WTC11 (cell line): ENCODE measurements around the gene TAL1. TPM values are rescaled to one million over a fixed set of nuclear protein-coding genes. Genes with fewer than 3 reads are reported as not detected.

Source experiments
- ATAC-seq: fragments of 200-7000 bp; cut with Tn5 transposase; 2 replicates; pipeline ENCODE4 v1.10.0; 2021; ENCODE audit warnings: mild to moderate bottlenecking, moderate library complexity
- CTCF ChIA-PET: fragments of 300-600 bp; sonication (Branson Sonifier 250); formaldehyde crosslinking; loops from one replicate; lab custom pipeline; 2021; ENCODE audit warnings: antibody characterized with exemption; lab: Charles Lee
- POLR2A ChIA-PET: fragments of 350-600 bp; sonication (Branson Sonifier 250); formaldehyde crosslinking; loops from one replicate; lab custom pipeline; 2021; ENCODE audit warnings: antibody characterized with exemption; lab: Charles Lee
- DNase-seq: peaks from one replicate; pipeline ENCODE4 v3.0.0; 2021; ENCODE audit warnings: low spot score
- H3K27ac Mint-ChIP-seq: 2 replicates; pipeline ENCODE4 v1.8.0; 2021; ENCODE audit warnings: mixed read lengths
- H3K27me3 Mint-ChIP-seq: 2 replicates; pipeline ENCODE4 v1.8.0; 2021; ENCODE audit warnings: low read depth, mild to moderate bottlenecking, moderate library complexity, mixed read lengths
- H3K36me3 Mint-ChIP-seq: 2 replicates; pipeline ENCODE4 v1.8.0; 2021; ENCODE audit warnings: mixed read lengths
- H3K4me1 Mint-ChIP-seq: 2 replicates; pipeline ENCODE4 v1.8.0; 2022; ENCODE audit warnings: mixed read lengths
- H3K4me3 Mint-ChIP-seq: 2 replicates; pipeline ENCODE4 v1.8.0; 2021; ENCODE audit warnings: mild to moderate bottlenecking, moderate library complexity, mixed read lengths
- H3K9me3 Mint-ChIP-seq: 2 replicates; pipeline ENCODE4 v1.8.0; 2021; ENCODE audit warnings: mixed read lengths
- ATF1 ChIP-seq: sonication (generic); formaldehyde crosslinking; IDR thresholded peaks from 2 replicates; pipeline ENCODE4 v1.8.1; 2023; ENCODE audit warnings: mild to moderate bottlenecking, moderate library complexity, missing genetic modification reagents
- CBFB ChIP-seq: sonication (generic); formaldehyde crosslinking; IDR thresholded peaks from 2 replicates; pipeline ENCODE4 v1.8.1; 2022; ENCODE audit warnings: mild to moderate bottlenecking, low read depth, missing genetic modification reagents
- ETV6 ChIP-seq: sonication (generic); formaldehyde crosslinking; IDR thresholded peaks from 2 replicates; pipeline ENCODE4 v1.8.1; 2022; ENCODE audit warnings: mild to moderate bottlenecking, missing genetic modification reagents
- GABPB1 ChIP-seq: sonication (generic); formaldehyde crosslinking; IDR thresholded peaks from 2 replicates; pipeline ENCODE4 v1.8.1; 2023; ENCODE audit warnings: mild to moderate bottlenecking, missing genetic modification reagents
- IRF1 ChIP-seq: sonication (generic); formaldehyde crosslinking; IDR thresholded peaks from 2 replicates; pipeline ENCODE4 v1.8.0; 2023; ENCODE audit warnings: missing genetic modification reagents
- IRF2 ChIP-seq: sonication (generic); formaldehyde crosslinking; IDR thresholded peaks from 2 replicates; pipeline ENCODE4 v1.8.0; 2022; ENCODE audit warnings: low read depth, missing genetic modification reagents, borderline replicate concordance
- NFE2L1 ChIP-seq: sonication (generic); formaldehyde crosslinking; IDR thresholded peaks from 2 replicates; pipeline ENCODE4 v1.8.1; 2023; ENCODE audit warnings: missing genetic modification reagents
- PREB ChIP-seq: sonication (generic); formaldehyde crosslinking; IDR thresholded peaks from 2 replicates; pipeline ENCODE4 v1.8.1; 2022; ENCODE audit warnings: mild to moderate bottlenecking, missing genetic modification reagents, moderate library complexity, borderline replicate concordance
- PRRX2 ChIP-seq: fragments of 250-450 bp; sonication (Bioruptor Pico); IDR thresholded peaks from 2 replicates; pipeline ENCODE4 v1.8.0; 2021; ENCODE audit warnings: mild to moderate bottlenecking
- SOX15 ChIP-seq: fragments of 250-450 bp; sonication (Bioruptor Pico); IDR thresholded peaks from 2 replicates; pipeline ENCODE4 v1.9.0; 2021; ENCODE audit warnings: mild to moderate bottlenecking
- ZNF232 ChIP-seq: sonication (generic); formaldehyde crosslinking; IDR thresholded peaks from 2 replicates; pipeline ENCODE4 v1.8.0; 2022; ENCODE audit warnings: mild to moderate bottlenecking, missing genetic modification reagents
- ZNF317 ChIP-seq: sonication (generic); formaldehyde crosslinking; IDR thresholded peaks from 2 replicates; pipeline ENCODE4 v1.8.1; 2023; ENCODE audit warnings: low read depth, mild to moderate bottlenecking, moderate library complexity, missing genetic modification reagents, borderline replicate concordance
- ZNF671 ChIP-seq: fragments of 250-450 bp; sonication (Bioruptor Pico); IDR thresholded peaks from 2 replicates; pipeline ENCODE4 v1.8.0; 2021; ENCODE audit warnings: mild to moderate bottlenecking
- total RNA-seq: library from RNA; stranded (reverse); gene quantifications from 3 replicates; pipeline ENCODE4 v1.2.3, GENCODE V29; 2021
- TF ChIP-seq, protein P1 (sequence below): sonication (generic); formaldehyde crosslinking; IDR thresholded peaks from 2 replicates; pipeline ENCODE4 v1.8.1; 2023; ENCODE audit warnings: mild to moderate bottlenecking, missing genetic modification reagents, moderate library complexity
- TF ChIP-seq, protein P2 (sequence below): sonication (generic); formaldehyde crosslinking; IDR thresholded peaks from 2 replicates; pipeline ENCODE4 v1.8.0; 2023; ENCODE audit warnings: mild to moderate bottlenecking, missing genetic modification reagents
- TF ChIP-seq, protein P3 (sequence below): sonication (generic); formaldehyde crosslinking; IDR thresholded peaks from 2 replicates; pipeline ENCODE4 v1.8.0; 2022; ENCODE audit warnings: mild to moderate bottlenecking, missing genetic modification reagents
- TF ChIP-seq, protein P4 (sequence below): sonication (generic); formaldehyde crosslinking; IDR thresholded peaks from 2 replicates; pipeline ENCODE4 v1.8.1; 2022; ENCODE audit warnings: low read depth, mild to moderate bottlenecking, moderate library complexity, missing genetic modification reagents, borderline replicate concordance
- TF ChIP-seq, protein P5 (sequence below): sonication (generic); formaldehyde crosslinking; IDR thresholded peaks from 2 replicates; pipeline ENCODE4 v1.8.1; 2023; ENCODE audit warnings: mild to moderate bottlenecking, missing genetic modification reagents
- TF ChIP-seq, protein P6 (sequence below): sonication (generic); formaldehyde crosslinking; conservative IDR thresholded peaks from 2 replicates; pipeline ENCODE4 v1.8.1; 2023; ENCODE audit warnings: mild to moderate bottlenecking, low read depth, missing genetic modification reagents, moderate library complexity

TAL1 gene
- total RNA-seq, 1 experiment from 2014 or later = 0.63 TPM

GRCh38 chr1:47187231-47187925 is 44.6 kb downstream of the TAL1 start:
- Mint-ChIP-seq H3K4me1 (peaks cover 19% of the 10 kb centered on the region), H3K27me3 (peaks cover 22% of the 10 kb centered on the region), H3K36me3 (no peaks in the 10 kb centered on the region), H3K27ac (no peak overlapping the region), H3K9me3 (no peaks in the 10 kb centered on the region), H3K4me3 (no peak overlapping the region)
- ATAC-seq (no peak), DNase-seq (no peak)
- TF ChIP-seq, protein P1, sequence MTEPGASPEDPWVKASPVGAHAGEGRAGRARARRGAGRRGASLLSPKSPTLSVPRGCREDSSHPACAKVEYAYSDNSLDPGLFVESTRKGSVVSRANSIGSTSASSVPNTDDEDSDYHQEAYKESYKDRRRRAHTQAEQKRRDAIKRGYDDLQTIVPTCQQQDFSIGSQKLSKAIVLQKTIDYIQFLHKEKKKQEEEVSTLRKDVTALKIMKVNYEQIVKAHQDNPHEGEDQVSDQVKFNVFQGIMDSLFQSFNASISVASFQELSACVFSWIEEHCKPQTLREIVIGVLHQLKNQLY (CRISPR knock-in tag) = no peak
- TF ChIP-seq CBFB (CRISPR knock-in tag) (no peak), ATF1 (CRISPR knock-in tag) (no peak), SOX15 (no peak), NFE2L1 (no peak), IRF1 (CRISPR knock-in tag) (no peak), GABPB1 (CRISPR knock-in tag) (no peak), ZNF317 (CRISPR knock-in tag) (no peak), ZNF671 (CRISPR knock-in tag) (no peak), PRRX2 (no peak), IRF2 (CRISPR knock-in tag) (no peak), ZNF232 (CRISPR knock-in tag) (no peak), PREB (CRISPR knock-in tag) (no peak), ETV6 (CRISPR knock-in tag) (no peak)
- TF ChIP-seq, protein P2, sequence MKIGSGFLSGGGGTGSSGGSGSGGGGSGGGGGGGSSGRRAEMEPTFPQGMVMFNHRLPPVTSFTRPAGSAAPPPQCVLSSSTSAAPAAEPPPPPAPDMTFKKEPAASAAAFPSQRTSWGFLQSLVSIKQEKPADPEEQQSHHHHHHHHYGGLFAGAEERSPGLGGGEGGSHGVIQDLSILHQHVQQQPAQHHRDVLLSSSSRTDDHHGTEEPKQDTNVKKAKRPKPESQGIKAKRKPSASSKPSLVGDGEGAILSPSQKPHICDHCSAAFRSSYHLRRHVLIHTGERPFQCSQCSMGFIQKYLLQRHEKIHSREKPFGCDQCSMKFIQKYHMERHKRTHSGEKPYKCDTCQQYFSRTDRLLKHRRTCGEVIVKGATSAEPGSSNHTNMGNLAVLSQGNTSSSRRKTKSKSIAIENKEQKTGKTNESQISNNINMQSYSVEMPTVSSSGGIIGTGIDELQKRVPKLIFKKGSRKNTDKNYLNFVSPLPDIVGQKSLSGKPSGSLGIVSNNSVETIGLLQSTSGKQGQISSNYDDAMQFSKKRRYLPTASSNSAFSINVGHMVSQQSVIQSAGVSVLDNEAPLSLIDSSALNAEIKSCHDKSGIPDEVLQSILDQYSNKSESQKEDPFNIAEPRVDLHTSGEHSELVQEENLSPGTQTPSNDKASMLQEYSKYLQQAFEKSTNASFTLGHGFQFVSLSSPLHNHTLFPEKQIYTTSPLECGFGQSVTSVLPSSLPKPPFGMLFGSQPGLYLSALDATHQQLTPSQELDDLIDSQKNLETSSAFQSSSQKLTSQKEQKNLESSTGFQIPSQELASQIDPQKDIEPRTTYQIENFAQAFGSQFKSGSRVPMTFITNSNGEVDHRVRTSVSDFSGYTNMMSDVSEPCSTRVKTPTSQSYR (CRISPR knock-in tag) = no peak
- TF ChIP-seq, protein P3, sequence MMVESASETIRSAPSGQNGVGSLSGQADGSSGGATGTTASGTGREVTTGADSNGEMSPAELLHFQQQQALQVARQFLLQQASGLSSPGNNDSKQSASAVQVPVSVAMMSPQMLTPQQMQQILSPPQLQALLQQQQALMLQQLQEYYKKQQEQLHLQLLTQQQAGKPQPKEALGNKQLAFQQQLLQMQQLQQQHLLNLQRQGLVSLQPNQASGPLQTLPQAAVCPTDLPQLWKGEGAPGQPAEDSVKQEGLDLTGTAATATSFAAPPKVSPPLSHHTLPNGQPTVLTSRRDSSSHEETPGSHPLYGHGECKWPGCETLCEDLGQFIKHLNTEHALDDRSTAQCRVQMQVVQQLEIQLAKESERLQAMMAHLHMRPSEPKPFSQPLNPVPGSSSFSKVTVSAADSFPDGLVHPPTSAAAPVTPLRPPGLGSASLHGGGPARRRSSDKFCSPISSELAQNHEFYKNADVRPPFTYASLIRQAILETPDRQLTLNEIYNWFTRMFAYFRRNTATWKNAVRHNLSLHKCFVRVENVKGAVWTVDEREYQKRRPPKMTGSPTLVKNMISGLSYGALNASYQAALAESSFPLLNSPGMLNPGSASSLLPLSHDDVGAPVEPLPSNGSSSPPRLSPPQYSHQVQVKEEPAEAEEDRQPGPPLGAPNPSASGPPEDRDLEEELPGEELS (CRISPR knock-in tag) = no peak
- TF ChIP-seq, protein P4, sequence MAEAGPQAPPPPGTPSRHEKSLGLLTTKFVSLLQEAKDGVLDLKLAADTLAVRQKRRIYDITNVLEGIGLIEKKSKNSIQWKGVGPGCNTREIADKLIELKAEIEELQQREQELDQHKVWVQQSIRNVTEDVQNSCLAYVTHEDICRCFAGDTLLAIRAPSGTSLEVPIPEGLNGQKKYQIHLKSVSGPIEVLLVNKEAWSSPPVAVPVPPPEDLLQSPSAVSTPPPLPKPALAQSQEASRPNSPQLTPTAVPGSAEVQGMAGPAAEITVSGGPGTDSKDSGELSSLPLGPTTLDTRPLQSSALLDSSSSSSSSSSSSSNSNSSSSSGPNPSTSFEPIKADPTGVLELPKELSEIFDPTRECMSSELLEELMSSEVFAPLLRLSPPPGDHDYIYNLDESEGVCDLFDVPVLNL (CRISPR knock-in tag) = no peak
- TF ChIP-seq, protein P5, sequence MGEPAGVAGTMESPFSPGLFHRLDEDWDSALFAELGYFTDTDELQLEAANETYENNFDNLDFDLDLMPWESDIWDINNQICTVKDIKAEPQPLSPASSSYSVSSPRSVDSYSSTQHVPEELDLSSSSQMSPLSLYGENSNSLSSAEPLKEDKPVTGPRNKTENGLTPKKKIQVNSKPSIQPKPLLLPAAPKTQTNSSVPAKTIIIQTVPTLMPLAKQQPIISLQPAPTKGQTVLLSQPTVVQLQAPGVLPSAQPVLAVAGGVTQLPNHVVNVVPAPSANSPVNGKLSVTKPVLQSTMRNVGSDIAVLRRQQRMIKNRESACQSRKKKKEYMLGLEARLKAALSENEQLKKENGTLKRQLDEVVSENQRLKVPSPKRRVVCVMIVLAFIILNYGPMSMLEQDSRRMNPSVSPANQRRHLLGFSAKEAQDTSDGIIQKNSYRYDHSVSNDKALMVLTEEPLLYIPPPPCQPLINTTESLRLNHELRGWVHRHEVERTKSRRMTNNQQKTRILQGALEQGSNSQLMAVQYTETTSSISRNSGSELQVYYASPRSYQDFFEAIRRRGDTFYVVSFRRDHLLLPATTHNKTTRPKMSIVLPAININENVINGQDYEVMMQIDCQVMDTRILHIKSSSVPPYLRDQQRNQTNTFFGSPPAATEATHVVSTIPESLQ (CRISPR knock-in tag) = no peak
- TF ChIP-seq, protein P6, sequence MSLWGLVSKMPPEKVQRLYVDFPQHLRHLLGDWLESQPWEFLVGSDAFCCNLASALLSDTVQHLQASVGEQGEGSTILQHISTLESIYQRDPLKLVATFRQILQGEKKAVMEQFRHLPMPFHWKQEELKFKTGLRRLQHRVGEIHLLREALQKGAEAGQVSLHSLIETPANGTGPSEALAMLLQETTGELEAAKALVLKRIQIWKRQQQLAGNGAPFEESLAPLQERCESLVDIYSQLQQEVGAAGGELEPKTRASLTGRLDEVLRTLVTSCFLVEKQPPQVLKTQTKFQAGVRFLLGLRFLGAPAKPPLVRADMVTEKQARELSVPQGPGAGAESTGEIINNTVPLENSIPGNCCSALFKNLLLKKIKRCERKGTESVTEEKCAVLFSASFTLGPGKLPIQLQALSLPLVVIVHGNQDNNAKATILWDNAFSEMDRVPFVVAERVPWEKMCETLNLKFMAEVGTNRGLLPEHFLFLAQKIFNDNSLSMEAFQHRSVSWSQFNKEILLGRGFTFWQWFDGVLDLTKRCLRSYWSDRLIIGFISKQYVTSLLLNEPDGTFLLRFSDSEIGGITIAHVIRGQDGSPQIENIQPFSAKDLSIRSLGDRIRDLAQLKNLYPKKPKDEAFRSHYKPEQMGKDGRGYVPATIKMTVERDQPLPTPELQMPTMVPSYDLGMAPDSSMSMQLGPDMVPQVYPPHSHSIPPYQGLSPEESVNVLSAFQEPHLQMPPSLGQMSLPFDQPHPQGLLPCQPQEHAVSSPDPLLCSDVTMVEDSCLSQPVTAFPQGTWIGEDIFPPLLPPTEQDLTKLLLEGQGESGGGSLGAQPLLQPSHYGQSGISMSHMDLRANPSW (CRISPR knock-in tag) = no peak
- CTCF ChIA-PET = interaction anchor here (7.3 kb wide), 1 partner anchor 7 kb away, joined by 152 read pairs; no protein-coding TSS in a partner anchor
- POLR2A ChIA-PET = no interaction called here
